Upper lobe of right lung (tissue), 1 donor: ENCODE results near the gene RAB3IL1. TPM values are rescaled to one million over a fixed set of nuclear protein-coding genes. Genes with fewer than 3 reads are reported as not detected.
A peak's percentile ranks its signal among the peaks of the same experiment; 100 is the strongest.

ENCODE experiments used
- ATAC-seq: fragments of 200-7000 bp; cut with Tn5 transposase; one replicate; pipeline ENCODE4 v1.9.1; 2020; ENCODE audit warnings: mild to moderate bottlenecking, moderate library complexity
- DNase-seq: peaks from one replicate; pipeline ENCODE4 v3.0.0-alpha.2; 2020
- H3K27ac ChIP-seq: fragments of 200-600 bp; one replicate; pipeline ENCODE4 v1.8.0; 2022
- H3K27me3 ChIP-seq: fragments of 200-600 bp; one replicate; pipeline ENCODE4 v1.8.0; 2022; ENCODE audit warnings: mild to moderate bottlenecking
- H3K36me3 ChIP-seq: fragments of 200-600 bp; one replicate; pipeline ENCODE4 v1.8.0; 2022
- H3K4me1 ChIP-seq: fragments of 200-600 bp; one replicate; pipeline ENCODE4 v1.8.0; 2022
- H3K4me3 ChIP-seq: fragments of 200-600 bp; one replicate; pipeline ENCODE4 v1.8.0; 2022; ENCODE audit warnings: mild to moderate bottlenecking
- H3K9me3 ChIP-seq: fragments of 200-600 bp; one replicate; pipeline ENCODE4 v1.8.0; 2022
- CTCF ChIP-seq: fragments of 200-600 bp; IDR thresholded peaks from one replicate; pipeline ENCODE4 v1.8.0; 2022; ENCODE audit warnings: antibody characterized with exemption
- intact Hi-C: fragments of 100-400 bp; cut with DNase I; formaldehyde crosslinking; loops from one replicate; pipeline ENCODE4 v1.11.0; 2022
- total RNA-seq: library from RNA; stranded (reverse); fragmentation: NEBNext Ultra II Directional; extraction: Animal tissue kit (Norgen Biotek cat#: 25700); gene quantifications from one replicate; pipeline ENCODE4 v1.2.1, GENCODE V29; 2021
- donor health status: DM: no; HTN: yes; CAD: no; lungs with severe emphysema.

Gene RAB3IL1
- total RNA-seq, 1 donor from 2014 or later: 10.6 TPM

- Histone ChIP-seq H3K27ac (no peak overlapping the region), H3K4me3 (no peak overlapping the region), H3K9me3 (no peaks in the 10 kb centered on the region), H3K27me3 (no peaks in the 10 kb centered on the region), H3K4me1 (no peaks in the 10 kb centered on the region), H3K36me3 (peaks cover 3% of the 10 kb centered on the region)
- intact Hi-C loops: no loop called here
- no peak for TF ChIP-seq CTCF
- ATAC-seq (no peak), DNase-seq (no peak)
Measured at GRCh38 chr11:61861634-61862033, 55.7 kb downstream of the RAB3IL1 start.

GRCh38 chr11:61860054-61860903 lies 57.1 kb downstream of the RAB3IL1 start:
- intact Hi-C loops: no loop called here
- no peaks in the 10 kb centered on the region for H3K4me1 ChIP-seq
- no peaks in the 10 kb centered on the region for H3K36me3 ChIP-seq
- ATAC-seq (peak; percentile 11), DNase-seq (no peak)
- no peaks in the 10 kb centered on the region for H3K27me3 ChIP-seq
- no peak for TF ChIP-seq CTCF
- H3K9me3 ChIP-seq: no peaks in the 10 kb centered on the region
- no peak overlapping the region for H3K27ac ChIP-seq
- H3K4me3 ChIP-seq: no peak overlapping the region

GRCh38 chr11:61855939-61856680 lies 61.3 kb downstream of the RAB3IL1 start:
- Histone ChIP-seq H3K4me1 (no peaks in the 10 kb centered on the region), H3K4me3 (no peak overlapping the region), H3K36me3 (peaks cover 4% of the 10 kb centered on the region), H3K27me3 (no peaks in the 10 kb centered on the region), H3K9me3 (no peaks in the 10 kb centered on the region), H3K27ac (no peak overlapping the region)
- intact Hi-C loops: no loop called here
- no peak for TF ChIP-seq CTCF
- no peak for ATAC-seq
- no peak for DNase-seq

- no peak for TF ChIP-seq CTCF
- DNase-seq: no peak
- ATAC-seq: peak; percentile 12
- Histone ChIP-seq H3K27ac (no peak overlapping the region), H3K4me1 (no peaks in the 10 kb centered on the region), H3K4me3 (no peak overlapping the region), H3K36me3 (peaks cover 14% of the 10 kb centered on the region), H3K27me3 (no peaks in the 10 kb centered on the region), H3K9me3 (no peaks in the 10 kb centered on the region)
- intact Hi-C loops: no loop called here
Measured at GRCh38 chr11:61854966-61855714, 62.2 kb downstream of the RAB3IL1 start.

- intact Hi-C loops: no loop called here
- no peak overlapping the region for H3K4me3 ChIP-seq
- ATAC-seq (no peak), DNase-seq (no peak)
- H3K27me3 ChIP-seq: no peaks in the 10 kb centered on the region
- peaks cover 22% of the 10 kb centered on the region for H3K36me3 ChIP-seq
- no peak overlapping the region for H3K27ac ChIP-seq
- no peak for TF ChIP-seq CTCF
- no peaks in the 10 kb centered on the region for H3K9me3 ChIP-seq
- H3K4me1 ChIP-seq: no peaks in the 10 kb centered on the region
Measured at GRCh38 chr11:61854206-61854895, 63.0 kb downstream of the RAB3IL1 start.
